Measurements from ENCODE around the gene PAPPA. TPM values are rescaled to one million over a fixed set of nuclear protein-coding genes. Genes with fewer than 3 reads are reported as not detected.
A peak's percentile ranks its signal among the peaks of the same experiment; 100 is the strongest.

PAPPA gene
- total and polyA plus RNA-seq, 11 donors: 0.23 to 8.5 (median 2.1) TPM

DNA sequence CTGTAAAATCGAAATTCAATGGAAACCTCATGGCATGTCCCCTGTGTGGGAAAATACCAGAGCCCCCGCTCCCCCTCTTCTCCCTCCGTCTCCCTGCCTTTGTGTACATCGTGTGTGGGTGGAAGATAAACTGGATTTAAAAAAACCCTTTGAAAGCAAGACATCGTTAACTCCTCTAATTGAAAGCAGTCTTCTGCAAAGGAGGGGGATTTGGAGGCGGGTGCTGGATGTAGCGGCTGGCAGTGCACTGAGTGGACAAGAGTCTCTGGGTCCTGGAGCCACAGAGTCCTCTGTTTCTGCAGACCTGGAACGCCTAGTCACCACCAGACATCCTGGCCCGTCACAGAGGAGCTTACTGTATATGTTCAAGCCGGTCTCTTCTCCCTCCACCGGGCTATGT lies 169.4 kb downstream of the PAPPA start:
- no peaks in the 10 kb centered on the region for H3K36me3 ChIP-seq
- H3K27me3 ChIP-seq: no peaks in the 10 kb centered on the region
- no peak overlapping the region for H3K27ac ChIP-seq
- H3K4me1 ChIP-seq: peaks cover 0 to 52% (median 24%) of the 10 kb centered on the region in 12 donors
- intact Hi-C loops (cut with DNase I): no loop called here
- H3K9me3 ChIP-seq: no peaks in the 10 kb centered on the region
- 42 to 68% (median 55%) methylated on average over 11 of the region's 11 CpGs for WGBS, 4 donors
- no peak overlapping the region for H3K4me3 ChIP-seq
- TF ChIP-seq, protein P1, sequence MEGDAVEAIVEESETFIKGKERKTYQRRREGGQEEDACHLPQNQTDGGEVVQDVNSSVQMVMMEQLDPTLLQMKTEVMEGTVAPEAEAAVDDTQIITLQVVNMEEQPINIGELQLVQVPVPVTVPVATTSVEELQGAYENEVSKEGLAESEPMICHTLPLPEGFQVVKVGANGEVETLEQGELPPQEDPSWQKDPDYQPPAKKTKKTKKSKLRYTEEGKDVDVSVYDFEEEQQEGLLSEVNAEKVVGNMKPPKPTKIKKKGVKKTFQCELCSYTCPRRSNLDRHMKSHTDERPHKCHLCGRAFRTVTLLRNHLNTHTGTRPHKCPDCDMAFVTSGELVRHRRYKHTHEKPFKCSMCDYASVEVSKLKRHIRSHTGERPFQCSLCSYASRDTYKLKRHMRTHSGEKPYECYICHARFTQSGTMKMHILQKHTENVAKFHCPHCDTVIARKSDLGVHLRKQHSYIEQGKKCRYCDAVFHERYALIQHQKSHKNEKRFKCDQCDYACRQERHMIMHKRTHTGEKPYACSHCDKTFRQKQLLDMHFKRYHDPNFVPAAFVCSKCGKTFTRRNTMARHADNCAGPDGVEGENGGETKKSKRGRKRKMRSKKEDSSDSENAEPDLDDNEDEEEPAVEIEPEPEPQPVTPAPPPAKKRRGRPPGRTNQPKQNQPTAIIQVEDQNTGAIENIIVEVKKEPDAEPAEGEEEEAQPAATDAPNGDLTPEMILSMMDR (IDR thresholded peaks at IDR 0.05): no peak
- TF ChIP-seq POLR2A (IDR thresholded peaks at IDR 0.05): no peak
- ATAC-seq: no peak
- no peak for DNase-seq

DNA sequence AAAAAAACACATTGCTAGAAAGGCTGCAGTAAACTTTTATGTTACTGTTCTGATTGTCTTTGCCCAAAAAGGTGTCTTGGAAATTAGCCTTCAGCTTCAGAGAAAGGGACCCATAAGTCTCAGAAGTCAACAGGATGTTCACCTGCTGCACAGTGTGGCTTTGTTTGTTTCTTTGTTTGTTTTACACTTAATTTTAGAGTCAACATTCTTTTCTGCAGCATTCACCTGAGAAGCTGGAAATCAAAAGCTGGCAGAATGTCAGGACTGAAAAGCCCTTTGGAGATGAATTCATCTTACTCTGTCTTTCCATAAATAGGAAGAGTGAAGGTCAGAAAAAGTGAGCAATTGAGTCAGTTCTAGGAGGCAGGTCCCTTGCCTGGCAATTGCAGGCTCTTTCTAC lies 170.0 kb downstream of the PAPPA start:
- Histone ChIP-seq H3K9me3 (no peaks in the 10 kb centered on the region), H3K4me3 (no peak overlapping the region), H3K27me3 (no peaks in the 10 kb centered on the region), H3K27ac (no peak overlapping the region), H3K36me3 (no peaks in the 10 kb centered on the region), H3K4me1 (peaks cover 0 to 52% (median 26%) of the 10 kb centered on the region in 12 donors)
- no peak for ATAC-seq
- TF ChIP-seq POLR2A (IDR thresholded peaks at IDR 0.05): no peak
- intact Hi-C loops (cut with DNase I): no loop called here
- DNase-seq: no peak

DNA sequence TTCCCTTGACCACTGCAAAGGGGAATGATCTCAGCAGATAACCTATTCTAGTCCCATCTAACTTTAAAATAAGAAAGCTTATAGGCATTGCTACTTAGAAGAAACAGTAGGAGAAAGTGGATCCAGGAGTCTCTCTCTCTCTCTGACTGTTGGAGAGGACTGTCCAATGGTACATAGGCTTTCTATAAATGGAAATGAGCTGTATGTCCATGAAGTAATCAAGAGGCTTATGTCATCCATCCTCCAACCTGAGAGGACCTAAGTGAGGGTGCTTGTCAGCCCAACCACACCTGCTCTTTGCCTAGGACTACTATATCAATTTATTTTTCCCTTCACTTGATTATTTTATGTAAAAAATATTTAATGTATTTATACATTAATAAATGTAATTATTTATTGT lies 172.3 kb downstream of the PAPPA start:
- ATAC-seq (no peak), DNase-seq (no peak)
- no peak overlapping the region for H3K4me3 ChIP-seq
- peaks cover 0 to 30% (median 9%) of the 10 kb centered on the region in 12 donors for H3K4me1 ChIP-seq
- H3K9me3 ChIP-seq: no peaks in the 10 kb centered on the region
- no peaks in the 10 kb centered on the region for H3K27me3 ChIP-seq
- TF ChIP-seq POLR2A (IDR thresholded peaks at IDR 0.05): no peak
- TF ChIP-seq, protein P1 (IDR thresholded peaks at IDR 0.05): no peak
- no peaks in the 10 kb centered on the region for H3K36me3 ChIP-seq
- H3K27ac ChIP-seq: no peak overlapping the region
- intact Hi-C loops (cut with DNase I): no loop called here

DNA sequence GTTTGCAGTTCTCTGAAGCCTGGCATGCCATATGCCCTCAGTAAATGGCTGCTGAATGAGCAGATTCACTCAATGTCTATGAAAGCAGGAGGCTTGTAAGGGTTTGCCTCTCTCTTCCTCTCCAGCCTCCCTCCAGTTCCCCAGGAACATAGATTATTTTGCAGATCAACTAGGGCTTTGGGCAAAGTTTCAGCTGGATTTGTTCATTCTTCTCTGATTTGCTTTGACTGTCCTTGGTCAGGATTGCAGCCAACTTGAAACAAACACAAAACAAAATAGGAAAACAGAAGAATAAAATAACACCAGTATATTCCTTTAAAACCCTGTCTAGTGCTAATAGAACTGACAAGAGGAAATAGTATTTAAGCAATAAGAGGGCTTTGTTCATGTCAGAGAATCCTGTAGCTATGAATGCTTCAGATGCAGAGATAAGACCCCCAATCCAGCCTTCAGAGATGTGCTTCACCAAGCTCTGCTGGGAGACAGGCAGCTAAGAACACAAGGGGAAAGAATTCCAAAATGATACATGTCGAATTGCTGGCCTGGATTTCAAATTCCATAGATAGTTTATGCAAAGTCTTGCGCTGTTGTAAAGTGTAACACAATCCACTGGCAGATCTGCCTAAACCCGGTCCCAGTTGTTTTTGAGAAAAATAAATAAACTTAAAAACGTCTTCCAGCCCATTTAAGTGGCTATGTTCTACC lies 174.3 kb downstream of the PAPPA start:
- Histone ChIP-seq H3K27ac (peak overlapping the region in 1 of 12 donors; percentile 20), H3K36me3 (no peaks in the 10 kb centered on the region), H3K27me3 (no peaks in the 10 kb centered on the region), H3K4me3 (no peak overlapping the region), H3K9me3 (no peaks in the 10 kb centered on the region), H3K4me1 (peaks cover 0 to 26% (median 7%) of the 10 kb centered on the region in 12 donors)
- ATAC-seq (no peak), DNase-seq (no peak)
- intact Hi-C loops (cut with DNase I): no loop called here
- TF ChIP-seq, protein P1 (IDR thresholded peaks at IDR 0.05): no peak
- WGBS, 4 donors: 12 to 16% (median 14%) methylated on average over 4 of the region's 4 CpGs

DNA sequence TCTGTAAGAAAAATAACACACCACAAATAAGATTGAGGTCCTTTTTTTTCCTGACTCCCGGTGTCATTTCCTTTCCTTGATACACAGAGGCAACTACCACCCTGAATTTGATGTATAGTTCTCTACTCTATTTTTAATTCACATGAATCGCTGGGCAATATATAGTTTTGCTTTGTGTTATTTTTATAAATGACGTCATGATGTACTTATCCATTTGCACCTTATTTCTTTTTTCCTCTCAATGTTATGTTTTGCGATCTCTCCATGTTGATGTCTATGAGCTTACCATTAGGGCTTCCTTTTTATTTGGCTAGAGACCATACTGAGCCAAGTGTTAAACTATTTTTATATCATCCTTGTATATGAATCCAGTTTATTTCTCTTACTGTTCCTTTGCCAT lies 175.9 kb downstream of the PAPPA start:
- 61 to 66% (median 63%) methylated on average over 4 of the region's 4 CpGs for WGBS, 4 donors
- intact Hi-C loops (cut with DNase I): no loop called here

More for the DNA sequence above, 175.9 kb downstream of the PAPPA start:
- TF ChIP-seq, protein P1 (IDR thresholded peaks at IDR 0.05): no peak
- TF ChIP-seq POLR2A (IDR thresholded peaks at IDR 0.05): no peak
- Histone ChIP-seq H3K27me3 (no peaks in the 10 kb centered on the region), H3K4me3 (no peak overlapping the region), H3K9me3 (no peaks in the 10 kb centered on the region), H3K4me1 (peaks cover 0 to 19% (median 7%) of the 10 kb centered on the region in 12 donors), H3K36me3 (no peaks in the 10 kb centered on the region), H3K27ac (no peak overlapping the region)
- ATAC-seq (no peak), DNase-seq (no peak)
